ENCODE data around the gene MORC2. TPM values are rescaled to one million over a fixed set of nuclear protein-coding genes. Genes with fewer than 3 reads are reported as not detected.

The MORC2 gene
- total RNA-seq, 1 donor from 2014 or later, result 18.0 TPM

- Histone ChIP-seq H3K36me3 (peaks cover 92% of the 10 kb centered on the region), H3K4me1 (peaks cover 40% of the 10 kb centered on the region), H3K9me3 (replicated peaks) (no peaks in the 10 kb centered on the region), H3K27me3 (ENCODE audit: low read depth) (no peaks in the 10 kb centered on the region), H3K4me3 (no peak overlapping the region), H3K27ac (replicated peaks) (no peak overlapping the region)
- intact Hi-C loops (cut with micrococcal nuclease), result loop anchor here (5.0 kb wide), 2 partner anchors 137 to 197 kb away; no protein-coding TSS in a partner anchor
- DNase-seq, result no peak
- TF ChIP-seq CTCF (IDR thresholded peaks at IDR 0.05; ENCODE audit: borderline replicate concordance), result no peak
Observed at GRCh38 chr22:30949934-30950660, 18.5 kb downstream of the MORC2 start.

GRCh38 chr22:30948930-30949342 is 19.6 kb downstream of the MORC2 start:
- Histone ChIP-seq H3K4me1 (peaks cover 40% of the 10 kb centered on the region), H3K9me3 (replicated peaks) (no peaks in the 10 kb centered on the region), H3K4me3 (no peak overlapping the region), H3K36me3 (peaks cover 94% of the 10 kb centered on the region), H3K27ac (replicated peaks) (peak overlapping the region; percentile 13), H3K27me3 (ENCODE audit: low read depth) (no peaks in the 10 kb centered on the region)
- no peak for DNase-seq
- TF ChIP-seq CTCF (IDR thresholded peaks at IDR 0.05; ENCODE audit: borderline replicate concordance), result no peak
- intact Hi-C loops (cut with micrococcal nuclease), result loop anchor here (5.0 kb wide), 2 partner anchors 138 to 198 kb away; no protein-coding TSS in a partner anchor

GRCh38 chr22:30947816-30948454 is 20.6 kb downstream of the MORC2 start:
- Histone ChIP-seq H3K9me3 (replicated peaks) (no peaks in the 10 kb centered on the region), H3K36me3 (peaks cover 94% of the 10 kb centered on the region), H3K4me1 (peaks cover 40% of the 10 kb centered on the region), H3K27ac (replicated peaks) (peak overlapping the region; percentile 75), H3K4me3 (no peak overlapping the region), H3K27me3 (ENCODE audit: low read depth) (no peaks in the 10 kb centered on the region)
- DNase-seq, result no peak
- TF ChIP-seq CTCF (IDR thresholded peaks at IDR 0.05; ENCODE audit: borderline replicate concordance), result peak; percentile 79
- intact Hi-C loops (cut with micrococcal nuclease), result loop anchor here (5.0 kb wide), 2 partner anchors 139 to 199 kb away; no protein-coding TSS in a partner anchor

GRCh38 chr22:30947173-30947815 is 21.3 kb downstream of the MORC2 start:
- intact Hi-C loops (cut with micrococcal nuclease), result loop anchor here (5.0 kb wide), 2 partner anchors 140 to 200 kb away; no protein-coding TSS in a partner anchor
- Histone ChIP-seq H3K27me3 (ENCODE audit: low read depth) (no peaks in the 10 kb centered on the region), H3K36me3 (peaks cover 94% of the 10 kb centered on the region), H3K4me1 (peaks cover 40% of the 10 kb centered on the region), H3K9me3 (replicated peaks) (no peaks in the 10 kb centered on the region), H3K27ac (replicated peaks) (peak overlapping the region; percentile 75), H3K4me3 (no peak overlapping the region)
- no peak for TF ChIP-seq CTCF (IDR thresholded peaks at IDR 0.05; ENCODE audit: borderline replicate concordance)
- peak; percentile 31 for DNase-seq

GRCh38 chr22:30946354-30946753 is 22.2 kb downstream of the MORC2 start:
- peaks cover 94% of the 10 kb centered on the region for H3K36me3 ChIP-seq
- H3K27me3 ChIP-seq (ENCODE audit: low read depth), result no peaks in the 10 kb centered on the region
- intact Hi-C loops (cut with micrococcal nuclease), result loop anchor here (5.0 kb wide), 2 partner anchors 141 to 201 kb away; no protein-coding TSS in a partner anchor
- no peak overlapping the region for H3K4me3 ChIP-seq
- DNase-seq, result no peak
- H3K4me1 ChIP-seq, result peaks cover 41% of the 10 kb centered on the region
- TF ChIP-seq CTCF (IDR thresholded peaks at IDR 0.05; ENCODE audit: borderline replicate concordance), result no peak
- no peaks in the 10 kb centered on the region for H3K9me3 ChIP-seq (replicated peaks)
- H3K27ac ChIP-seq (replicated peaks), result peak overlapping the region; percentile 75

Data from left ventricle myocardium inferior (tissue), 1 donor.